Panc1 (cell line): Measurements from ENCODE around the gene ATP5F1D. TPM values are rescaled to one million over a fixed set of nuclear protein-coding genes. Genes with fewer than 3 reads are reported as not detected.

Source experiments
- ATAC-seq: fragments of 200-7000 bp; cut with Tn5 transposase; 2 replicates; pipeline ENCODE4 v1.9.1; 2020; ENCODE audit warnings: mild to moderate bottlenecking, moderate library complexity
- BruUV-seq: library from RNA; stranded (reverse); fragments of 400-500 nt; replicated peaks from 2 replicates; lab custom pipeline; 2021; lab: Mats Ljungman, UMichigan
- CTCF ChIA-PET: fragments of 300-600 bp; sonication (Branson Sonifier 250); formaldehyde crosslinking; loops from one replicate; lab custom pipeline; 2022; ENCODE audit warnings: antibody characterized with exemption; lab: Charles Lee
- POLR2A ChIA-PET: fragments of 300-600 bp; sonication (Branson Sonifier 250); formaldehyde crosslinking; loops from one replicate; lab custom pipeline; 2022; ENCODE audit warnings: antibody characterized with exemption; lab: Charles Lee
- DNase-seq: peaks from one replicate; pipeline ENCODE4 v3.0.0-alpha.2; 2010; ENCODE audit warnings: low read depth, low spot score
- H3K27ac ChIP-seq: 2 replicates; pipeline ENCODE4 v1.5.1; 2011; ENCODE audit warnings: mild to moderate bottlenecking, low read length, inconsistent platforms
- H3K27me3 ChIP-seq: fragments of 200-500 bp; sonication (Bioruptor generic); 2 replicates; pipeline ENCODE4 v1.6.0; 2014; ENCODE audit warnings: low read length, inconsistent platforms; ENCODE audit not compliant: control insufficient read depth, insufficient read depth
- H3K36me3 ChIP-seq: fragments of 200-500 bp; sonication (Bioruptor generic); 2 replicates; pipeline ENCODE4 v1.5.1; 2014; ENCODE audit warnings: inconsistent platforms, mild to moderate bottlenecking, low read length, moderate library complexity; ENCODE audit not compliant: control insufficient read depth, insufficient read depth
- H3K4me1 ChIP-seq: 2 replicates; pipeline ENCODE4 v1.5.1; 2011; ENCODE audit warnings: inconsistent platforms, mild to moderate bottlenecking, low read length, moderate library complexity; ENCODE audit not compliant: control insufficient read depth, insufficient read depth
- H3K4me3 ChIP-seq, 2 experiments: 2 replicates each; pipeline ENCODE4 v1.5.1; 2011 to 2012; ENCODE audit warnings: low read depth in 2 of 2, low read length in 2 of 2, mild to moderate bottlenecking in 2 of 2, inconsistent platforms in 1 of 2, moderate library complexity in 1 of 2
- H3K9me3 ChIP-seq: fragments of 200-500 bp; sonication (Bioruptor generic); 2 replicates; pipeline ENCODE4 v1.5.1; 2014; ENCODE audit warnings: low read depth, mild to moderate bottlenecking, inconsistent platforms, low read length, moderate library complexity; ENCODE audit not compliant: control insufficient read depth, insufficient read depth
- POLR2AphosphoS5 ChIP-seq: IDR thresholded peaks from 2 replicates; pipeline ENCODE4 v1.6.1; 2012; ENCODE audit warnings: mild to moderate bottlenecking, low read depth, low read length, moderate library complexity
- SIN3A ChIP-seq: IDR thresholded peaks from 2 replicates; pipeline ENCODE4 v1.6.1; 2012; ENCODE audit warnings: low read depth, mild to moderate bottlenecking, low read length, moderate library complexity, borderline replicate concordance; ENCODE audit not compliant: insufficient read depth
- TCF7L2 ChIP-seq: IDR thresholded peaks from 2 replicates; pipeline ENCODE4 v1.6.1; 2011; ENCODE audit warnings: mild to moderate bottlenecking, low read depth, low read length, inconsistent platforms
- in situ Hi-C: cut with HindIII; loops from 2 replicates; pipeline ENCODE4 v1.10.0; 2016; ENCODE audit warnings: low sequenced_read_pairs, low pct_unique_long_range_greater_than_20kb
- intact Hi-C: fragments of 100-400 bp; cut with micrococcal nuclease; formaldehyde crosslinking; loops from one replicate; pipeline ENCODE4 v1.10.0; 2022; ENCODE audit not compliant: unreplicated experiment
- total RNA-seq: library from RNA; stranded (reverse); gene quantifications from one replicate; pipeline ENCODE4 v1.2.1, GENCODE V29; 2021; ENCODE audit not compliant: unreplicated experiment
- TF ChIP-seq, protein P1 (sequence below): fragments of 450-650 bp; IDR thresholded peaks from 2 replicates; pipeline ENCODE4 v1.5.1; 2017; ENCODE audit warnings: mild to moderate bottlenecking
- TF ChIP-seq, protein P2 (sequence below), 2 experiments: IDR thresholded peaks; 2 replicates each; pipeline ENCODE4 v1.6.1; 2011 to 2012; ENCODE audit warnings: low read depth in 2 of 2, control low read depth in 1 of 2, low read length in 1 of 2, mild to moderate bottlenecking in 1 of 2, moderate library complexity in 1 of 2; ENCODE audit not compliant: insufficient read depth in 1 of 2

Gene ATP5F1D
- total RNA-seq, 1 experiment from 2014 or later: 218 TPM

DNA sequence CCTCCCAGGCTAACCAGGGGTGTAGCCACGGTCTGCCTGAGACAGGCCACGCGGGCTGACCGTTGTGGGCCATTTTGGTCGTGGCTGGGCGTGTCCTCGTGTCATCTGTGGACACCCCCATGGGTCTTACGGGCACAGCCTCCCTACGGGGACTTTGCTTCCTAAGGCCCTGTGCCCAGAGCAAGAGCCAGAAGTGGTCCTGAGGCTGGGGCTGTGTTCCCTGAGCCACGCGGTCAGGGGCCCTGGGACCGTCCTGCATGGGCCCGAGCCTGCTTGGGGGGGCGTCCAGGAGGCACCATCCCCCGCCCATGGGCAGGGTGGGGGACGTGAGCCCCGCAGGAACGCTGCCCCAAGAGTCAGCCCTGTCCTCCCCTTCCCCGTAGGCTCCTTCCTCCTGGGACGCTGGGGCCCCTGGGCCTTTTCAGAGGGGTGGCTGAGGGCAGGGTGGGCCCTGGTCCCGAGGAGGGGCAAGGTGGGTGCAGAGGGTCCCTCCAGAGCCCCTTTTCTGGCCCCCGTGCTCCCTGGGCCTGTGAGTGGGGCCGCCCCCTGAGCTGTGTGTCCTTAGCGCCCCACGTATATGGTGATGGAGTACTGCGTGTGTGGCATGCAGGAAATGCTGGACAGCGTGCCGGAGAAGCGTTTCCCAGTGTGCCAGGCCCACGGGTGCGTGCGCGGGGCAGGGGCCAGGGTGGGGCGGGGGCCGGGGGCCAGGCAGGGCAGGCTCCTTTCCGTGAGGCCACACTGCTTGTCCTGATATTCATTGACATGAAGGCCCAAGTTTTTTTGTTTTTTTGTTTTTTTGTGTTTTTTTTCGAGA is 22.6 kb upstream of the ATP5F1D start:
- H3K27ac ChIP-seq: 0 out of 2 replicates have a peak overlapping the region, but pooled peaks have one; percentile 26
- peaks cover 31% of the 10 kb centered on the region for H3K4me1 ChIP-seq
- no peaks in the 10 kb centered on the region for H3K36me3 ChIP-seq
- CTCF ChIA-PET: no interaction called here
- no peak overlapping the region for H3K4me3 ChIP-seq
- no peaks in the 10 kb centered on the region for H3K9me3 ChIP-seq
- no TSS peak for BruUV-seq
- in situ Hi-C loops (no loop called here), intact Hi-C loops (no loop called here)
- no peak for TF ChIP-seq TCF7L2
- no peak for TF ChIP-seq SIN3A
- TF ChIP-seq POLR2AphosphoS5: no peak
- TF ChIP-seq, protein P1, sequence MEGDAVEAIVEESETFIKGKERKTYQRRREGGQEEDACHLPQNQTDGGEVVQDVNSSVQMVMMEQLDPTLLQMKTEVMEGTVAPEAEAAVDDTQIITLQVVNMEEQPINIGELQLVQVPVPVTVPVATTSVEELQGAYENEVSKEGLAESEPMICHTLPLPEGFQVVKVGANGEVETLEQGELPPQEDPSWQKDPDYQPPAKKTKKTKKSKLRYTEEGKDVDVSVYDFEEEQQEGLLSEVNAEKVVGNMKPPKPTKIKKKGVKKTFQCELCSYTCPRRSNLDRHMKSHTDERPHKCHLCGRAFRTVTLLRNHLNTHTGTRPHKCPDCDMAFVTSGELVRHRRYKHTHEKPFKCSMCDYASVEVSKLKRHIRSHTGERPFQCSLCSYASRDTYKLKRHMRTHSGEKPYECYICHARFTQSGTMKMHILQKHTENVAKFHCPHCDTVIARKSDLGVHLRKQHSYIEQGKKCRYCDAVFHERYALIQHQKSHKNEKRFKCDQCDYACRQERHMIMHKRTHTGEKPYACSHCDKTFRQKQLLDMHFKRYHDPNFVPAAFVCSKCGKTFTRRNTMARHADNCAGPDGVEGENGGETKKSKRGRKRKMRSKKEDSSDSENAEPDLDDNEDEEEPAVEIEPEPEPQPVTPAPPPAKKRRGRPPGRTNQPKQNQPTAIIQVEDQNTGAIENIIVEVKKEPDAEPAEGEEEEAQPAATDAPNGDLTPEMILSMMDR: no peak
- TF ChIP-seq, protein P2, sequence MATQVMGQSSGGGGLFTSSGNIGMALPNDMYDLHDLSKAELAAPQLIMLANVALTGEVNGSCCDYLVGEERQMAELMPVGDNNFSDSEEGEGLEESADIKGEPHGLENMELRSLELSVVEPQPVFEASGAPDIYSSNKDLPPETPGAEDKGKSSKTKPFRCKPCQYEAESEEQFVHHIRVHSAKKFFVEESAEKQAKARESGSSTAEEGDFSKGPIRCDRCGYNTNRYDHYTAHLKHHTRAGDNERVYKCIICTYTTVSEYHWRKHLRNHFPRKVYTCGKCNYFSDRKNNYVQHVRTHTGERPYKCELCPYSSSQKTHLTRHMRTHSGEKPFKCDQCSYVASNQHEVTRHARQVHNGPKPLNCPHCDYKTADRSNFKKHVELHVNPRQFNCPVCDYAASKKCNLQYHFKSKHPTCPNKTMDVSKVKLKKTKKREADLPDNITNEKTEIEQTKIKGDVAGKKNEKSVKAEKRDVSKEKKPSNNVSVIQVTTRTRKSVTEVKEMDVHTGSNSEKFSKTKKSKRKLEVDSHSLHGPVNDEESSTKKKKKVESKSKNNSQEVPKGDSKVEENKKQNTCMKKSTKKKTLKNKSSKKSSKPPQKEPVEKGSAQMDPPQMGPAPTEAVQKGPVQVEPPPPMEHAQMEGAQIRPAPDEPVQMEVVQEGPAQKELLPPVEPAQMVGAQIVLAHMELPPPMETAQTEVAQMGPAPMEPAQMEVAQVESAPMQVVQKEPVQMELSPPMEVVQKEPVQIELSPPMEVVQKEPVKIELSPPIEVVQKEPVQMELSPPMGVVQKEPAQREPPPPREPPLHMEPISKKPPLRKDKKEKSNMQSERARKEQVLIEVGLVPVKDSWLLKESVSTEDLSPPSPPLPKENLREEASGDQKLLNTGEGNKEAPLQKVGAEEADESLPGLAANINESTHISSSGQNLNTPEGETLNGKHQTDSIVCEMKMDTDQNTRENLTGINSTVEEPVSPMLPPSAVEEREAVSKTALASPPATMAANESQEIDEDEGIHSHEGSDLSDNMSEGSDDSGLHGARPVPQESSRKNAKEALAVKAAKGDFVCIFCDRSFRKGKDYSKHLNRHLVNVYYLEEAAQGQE (IDR thresholded peaks at IDR 0.05; ENCODE audit: insufficient read depth in 1 of 2, low read depth in 2 of 2, low read length in 1 of 2): peak in 1 of 2 experiments; percentile 48; a peak in 1 of 4 replicates
- POLR2A ChIA-PET: no interaction called here
- ATAC-seq: no peak
- no peak for DNase-seq
- no peaks in the 10 kb centered on the region for H3K27me3 ChIP-seq

DNA sequence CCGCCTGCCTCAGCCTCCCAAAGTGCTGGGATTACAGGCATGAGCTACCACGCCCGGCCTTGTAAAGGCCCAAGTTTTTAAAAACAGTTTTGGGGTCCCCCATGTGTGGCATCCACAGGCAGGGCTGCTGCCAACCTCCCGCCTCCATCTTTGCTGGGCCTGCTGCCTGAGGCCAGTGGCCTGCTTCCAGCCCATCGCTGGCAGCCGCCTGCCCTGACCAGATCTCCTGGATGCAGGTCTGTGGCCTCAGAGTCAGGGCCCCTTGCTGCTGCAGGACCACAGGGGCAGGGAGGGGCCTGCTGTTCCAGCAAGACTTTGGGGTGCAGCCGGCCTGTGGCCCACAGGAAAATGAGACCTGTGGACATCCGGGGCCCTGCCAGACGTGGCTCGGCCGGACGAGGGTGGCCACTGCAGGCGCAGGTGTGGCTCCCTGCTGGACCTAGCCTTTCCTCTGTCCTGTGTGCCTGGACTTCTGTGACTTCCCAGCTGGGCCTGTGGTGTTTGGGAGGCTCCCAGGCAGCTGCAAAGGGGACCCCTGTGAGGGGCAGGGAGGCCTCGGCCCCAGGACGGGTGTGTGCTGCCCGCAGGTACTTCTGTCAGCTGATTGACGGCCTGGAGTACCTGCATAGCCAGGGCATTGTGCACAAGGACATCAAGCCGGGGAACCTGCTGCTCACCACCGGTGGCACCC is 21.6 kb upstream of the ATP5F1D start:
- ChIA-PET CTCF (no interaction called here), POLR2A (no interaction called here)
- no peak for ATAC-seq
- in situ Hi-C loops (no loop called here), intact Hi-C loops (no loop called here)
- TF ChIP-seq POLR2AphosphoS5 (no peak), TCF7L2 (no peak), SIN3A (no peak)
- TF ChIP-seq, protein P2 (IDR thresholded peaks at IDR 0.05; ENCODE audit: insufficient read depth in 1 of 2, low read depth in 2 of 2, low read length in 1 of 2): no peak
- TF ChIP-seq, protein P1: no peak
- H3K4me3 ChIP-seq: no peak overlapping the region
- H3K36me3 ChIP-seq: no peaks in the 10 kb centered on the region
- H3K4me1 ChIP-seq: peaks cover 21% of the 10 kb centered on the region
- no peaks in the 10 kb centered on the region for H3K27me3 ChIP-seq
- BruUV-seq: no TSS peak
- no peak for DNase-seq
- H3K9me3 ChIP-seq: no peaks in the 10 kb centered on the region
- H3K27ac ChIP-seq: 0 out of 2 replicates have a peak overlapping the region, but pooled peaks have one; percentile 7
